Ascending aorta (tissue), 2 donors: ENCODE data around the gene SOX2. TPM values are rescaled to one million over a fixed set of nuclear protein-coding genes. Genes with fewer than 3 reads are reported as not detected.

ENCODE experiments used
- DNase-seq, 2 donors: peaks; one replicate each; pipeline ENCODE4 v3.0.0-alpha.2; 2019; ENCODE audit warnings: low spot score in 2 of 2
- H3K27ac ChIP-seq, 2 donors: fragments of 200-600 bp; sonication (generic); one replicate each; pipeline ENCODE4 v1.5.1; 2016 to 2017; ENCODE audit warnings: mild to moderate bottlenecking in 1 of 2
- H3K27me3 ChIP-seq: fragments of 200-600 bp; sonication (generic); one replicate; pipeline ENCODE4 v1.5.1; 2017
- H3K36me3 ChIP-seq, 2 donors: fragments of 200-600 bp; sonication (generic); one replicate each; pipeline ENCODE4 v1.5.1; 2016
- H3K4me1 ChIP-seq, 2 donors: fragments of 200-600 bp; sonication (generic); one replicate each; pipeline ENCODE4 v1.5.1; 2016 to 2017; ENCODE audit warnings: mild to moderate bottlenecking in 1 of 2
- H3K4me3 ChIP-seq, 2 donors: fragments of 200-600 bp; sonication (generic); one replicate each; pipeline ENCODE4 v1.5.1; 2016 to 2017; ENCODE audit warnings: mild to moderate bottlenecking in 1 of 2
- H3K9me3 ChIP-seq, 2 donors: fragments of 200-600 bp; sonication (generic); one replicate each; pipeline ENCODE4 v1.5.1; 2016
- CTCF ChIP-seq, 3 experiments: fragments of 200-600 bp in 2 of 3; fragments of 450-650 bp in 1 of 3; sonication (generic) in 2 of 3; IDR thresholded peaks; one replicate each; pipeline ENCODE4 v1.5.1; 2016 to 2019; ENCODE audit warnings: antibody characterized with exemption in 3 of 3, mild to moderate bottlenecking in 1 of 3, moderate library complexity in 1 of 3
- intact Hi-C: fragments of 100-400 bp; cut with DNase I; formaldehyde crosslinking; loops from one replicate; pipeline ENCODE4 v1.15.1; 2023
- total RNA-seq: library from RNA; depleted of rRNA; stranded (reverse); fragments of >200 nt; gene quantifications from one replicate; pipeline ENCODE4 v1.1.0, GENCODE V29; 2016

SOX2 gene
- 2.0 TPM for total RNA-seq

GRCh38 chr3:181711325-181712135 lies at the start of gene SOX2:
SOX2 (plus strand) TSS chr3:181711925; CDS start chr3:181712361, 436 bp downstream.
- intact Hi-C loops = no loop called here
- peaks cover 0 to 22% of the 10 kb centered on the region in 2 donors for H3K4me1 ChIP-seq
- H3K27ac ChIP-seq = no peak within 1 kb of the TSS
- H3K27me3 ChIP-seq = peaks cover 33% of the 10 kb centered on the region
- no peaks in the 10 kb centered on the region for H3K36me3 ChIP-seq
- no peak for TF ChIP-seq CTCF (IDR thresholded peaks at IDR 0.05)
- H3K9me3 ChIP-seq = no peaks in the 10 kb centered on the region
- peak within 1 kb of the TSS; percentile 41 to 46 for H3K4me3 ChIP-seq
- no peak for DNase-seq

- no peaks in the 10 kb centered on the region for H3K27me3 ChIP-seq
- intact Hi-C loops = no loop called here
These were observed 28.2 kb upstream of the SOX2 start for GRCh38 chr3:181683563-181683962.

GRCh38 chr3:181687190-181687589 lies 24.5 kb upstream of the SOX2 start:
- intact Hi-C loops = no loop called here
- Histone ChIP-seq H3K4me3 (no peak overlapping the region), H3K4me1 (no peaks in the 10 kb centered on the region), H3K36me3 (no peaks in the 10 kb centered on the region), H3K27me3 (no peaks in the 10 kb centered on the region), H3K27ac (no peak overlapping the region), H3K9me3 (no peaks in the 10 kb centered on the region)
- no peak for DNase-seq
- TF ChIP-seq CTCF (IDR thresholded peaks at IDR 0.05) = no peak

More at GRCh38 chr3:181683563-181683962, 28.2 kb upstream of the SOX2 start:
- no peaks in the 10 kb centered on the region for H3K36me3 ChIP-seq
- H3K4me1 ChIP-seq = no peaks in the 10 kb centered on the region
- no peak for TF ChIP-seq CTCF (IDR thresholded peaks at IDR 0.05)
- no peak overlapping the region for H3K4me3 ChIP-seq
- H3K9me3 ChIP-seq = peaks cover 0 to 3% of the 10 kb centered on the region in 2 donors
- DNase-seq = no peak
- H3K27ac ChIP-seq = no peak overlapping the region

- Histone ChIP-seq H3K4me1 (no peaks in the 10 kb centered on the region), H3K27ac (no peak overlapping the region), H3K27me3 (no peaks in the 10 kb centered on the region), H3K36me3 (no peaks in the 10 kb centered on the region), H3K9me3 (no peaks in the 10 kb centered on the region), H3K4me3 (no peak overlapping the region)
- no peak for TF ChIP-seq CTCF (IDR thresholded peaks at IDR 0.05)
- DNase-seq = no peak
- intact Hi-C loops = no loop called here
These were observed 24.0 kb upstream of the SOX2 start for GRCh38 chr3:181687731-181688130.

GRCh38 chr3:181689546-181689945 lies 22.2 kb upstream of the SOX2 start:
- intact Hi-C loops = no loop called here

More at GRCh38 chr3:181689546-181689945, 22.2 kb upstream of the SOX2 start:
- no peak overlapping the region for H3K4me3 ChIP-seq
- no peak overlapping the region for H3K27ac ChIP-seq
- H3K4me1 ChIP-seq = no peaks in the 10 kb centered on the region
- no peaks in the 10 kb centered on the region for H3K27me3 ChIP-seq
- H3K9me3 ChIP-seq = no peaks in the 10 kb centered on the region
- TF ChIP-seq CTCF (IDR thresholded peaks at IDR 0.05) = no peak
- no peak for DNase-seq
- H3K36me3 ChIP-seq = no peaks in the 10 kb centered on the region
